ENCODE data around the gene CDHR3.

The CDHR3 gene

GRCh38 chr7:105996860-105997737, 34.0 kb downstream of the CDHR3 start (continued):
- TF ChIP-seq ZNF214 (tag by site-specific recombination; IDR thresholded peaks at IDR 0.05; ENCODE audit: borderline replicate concordance), result no peak
- no peak for TF ChIP-seq ZNF704 (tag by site-specific recombination; IDR thresholded peaks at IDR 0.05)
- no peak for TF ChIP-seq SCRT1 (tag by site-specific recombination; IDR thresholded peaks at IDR 0.05; ENCODE audit: borderline replicate concordance)
- TF ChIP-seq ZNF777 (tag by site-specific recombination; IDR thresholded peaks at IDR 0.05; ENCODE audit: borderline replicate concordance), result no peak
- TF ChIP-seq ZNF624 (tag by site-specific recombination; IDR thresholded peaks at IDR 0.05), result no peak

GRCh38 chr7:105999256-105999655, 36.2 kb downstream of the CDHR3 start:
- POLR2A ChIA-PET, result interaction anchor here (0.7 kb wide), 1 partner anchor 34 kb away, joined by 9 read pairs; no protein-coding TSS in a partner anchor
- Histone ChIP-seq H3K27ac (ENCODE audit: extremely low read depth, low read depth, low read length) (no peak overlapping the region), H3K4me3 (ENCODE audit: low read depth, low read length) (no peak overlapping the region), H3K36me3 (ENCODE audit: control insufficient read depth in 2 of 2, insufficient read depth in 1 of 2, low read length in 2 of 2) (no peaks in the 10 kb centered on the region), H3K9me3 (ENCODE audit: control insufficient read depth, insufficient read depth, low read depth, low read length) (no peaks in the 10 kb centered on the region), H3K4me1 (ENCODE audit: control insufficient read depth, insufficient read depth, low read length) (no peaks in the 10 kb centered on the region)
- TF ChIP-seq, protein P1, sequence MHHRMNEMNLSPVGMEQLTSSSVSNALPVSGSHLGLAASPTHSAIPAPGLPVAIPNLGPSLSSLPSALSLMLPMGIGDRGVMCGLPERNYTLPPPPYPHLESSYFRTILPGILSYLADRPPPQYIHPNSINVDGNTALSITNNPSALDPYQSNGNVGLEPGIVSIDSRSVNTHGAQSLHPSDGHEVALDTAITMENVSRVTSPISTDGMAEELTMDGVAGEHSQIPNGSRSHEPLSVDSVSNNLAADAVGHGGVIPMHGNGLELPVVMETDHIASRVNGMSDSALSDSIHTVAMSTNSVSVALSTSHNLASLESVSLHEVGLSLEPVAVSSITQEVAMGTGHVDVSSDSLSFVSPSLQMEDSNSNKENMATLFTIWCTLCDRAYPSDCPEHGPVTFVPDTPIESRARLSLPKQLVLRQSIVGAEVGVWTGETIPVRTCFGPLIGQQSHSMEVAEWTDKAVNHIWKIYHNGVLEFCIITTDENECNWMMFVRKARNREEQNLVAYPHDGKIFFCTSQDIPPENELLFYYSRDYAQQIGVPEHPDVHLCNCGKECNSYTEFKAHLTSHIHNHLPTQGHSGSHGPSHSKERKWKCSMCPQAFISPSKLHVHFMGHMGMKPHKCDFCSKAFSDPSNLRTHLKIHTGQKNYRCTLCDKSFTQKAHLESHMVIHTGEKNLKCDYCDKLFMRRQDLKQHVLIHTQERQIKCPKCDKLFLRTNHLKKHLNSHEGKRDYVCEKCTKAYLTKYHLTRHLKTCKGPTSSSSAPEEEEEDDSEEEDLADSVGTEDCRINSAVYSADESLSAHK (tag by site-specific recombination; IDR thresholded peaks at IDR 0.05), result no peak
- peak; percentile 75 for TF ChIP-seq ZIC2 (tag by site-specific recombination; IDR thresholded peaks at IDR 0.05)
- CTCF ChIA-PET, result interaction anchor here (1.0 to 1.1 kb wide), 3 partner anchors 156 to 468 kb away, joined by 3 to 4 read pairs (median 3); partner anchors contain the start of gene RINT1

DNA sequence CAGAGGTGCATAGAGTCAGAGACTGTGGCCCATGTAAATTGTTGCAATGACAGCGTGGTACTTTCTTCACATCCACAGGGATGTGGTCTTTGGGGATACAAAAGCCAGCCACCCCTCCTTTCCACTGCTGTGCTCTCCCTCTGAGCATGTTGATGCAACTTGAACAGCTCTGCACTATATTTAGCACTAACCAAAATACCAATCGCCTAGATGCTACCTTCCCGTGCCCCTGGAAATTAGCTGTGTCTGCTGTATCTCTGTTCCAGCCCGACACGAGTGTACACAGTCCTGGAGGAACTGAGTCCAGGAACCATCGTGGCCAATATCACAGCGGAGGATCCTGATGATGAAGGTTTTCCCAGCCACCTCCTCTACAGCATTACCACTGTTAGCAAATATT, 38.1 kb downstream of the CDHR3 start:
- Histone ChIP-seq H3K36me3 (ENCODE audit: control insufficient read depth in 2 of 2, insufficient read depth in 1 of 2, low read length in 2 of 2) (no peaks in the 10 kb centered on the region), H3K4me1 (ENCODE audit: control insufficient read depth, insufficient read depth, low read length) (no peaks in the 10 kb centered on the region), H3K4me3 (ENCODE audit: low read depth, low read length) (no peak overlapping the region), H3K27ac (ENCODE audit: extremely low read depth, low read depth, low read length) (no peak overlapping the region), H3K9me3 (ENCODE audit: control insufficient read depth, insufficient read depth, low read depth, low read length) (no peaks in the 10 kb centered on the region)
- TF ChIP-seq, protein P2, sequence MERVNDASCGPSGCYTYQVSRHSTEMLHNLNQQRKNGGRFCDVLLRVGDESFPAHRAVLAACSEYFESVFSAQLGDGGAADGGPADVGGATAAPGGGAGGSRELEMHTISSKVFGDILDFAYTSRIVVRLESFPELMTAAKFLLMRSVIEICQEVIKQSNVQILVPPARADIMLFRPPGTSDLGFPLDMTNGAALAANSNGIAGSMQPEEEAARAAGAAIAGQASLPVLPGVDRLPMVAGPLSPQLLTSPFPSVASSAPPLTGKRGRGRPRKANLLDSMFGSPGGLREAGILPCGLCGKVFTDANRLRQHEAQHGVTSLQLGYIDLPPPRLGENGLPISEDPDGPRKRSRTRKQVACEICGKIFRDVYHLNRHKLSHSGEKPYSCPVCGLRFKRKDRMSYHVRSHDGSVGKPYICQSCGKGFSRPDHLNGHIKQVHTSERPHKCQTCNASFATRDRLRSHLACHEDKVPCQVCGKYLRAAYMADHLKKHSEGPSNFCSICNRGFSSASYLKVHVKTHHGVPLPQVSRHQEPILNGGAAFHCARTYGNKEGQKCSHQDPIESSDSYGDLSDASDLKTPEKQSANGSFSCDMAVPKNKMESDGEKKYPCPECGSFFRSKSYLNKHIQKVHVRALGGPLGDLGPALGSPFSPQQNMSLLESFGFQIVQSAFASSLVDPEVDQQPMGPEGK (tag by site-specific recombination; IDR thresholded peaks at IDR 0.05), result no peak
- no peak for TF ChIP-seq ZNF311 (tag by site-specific recombination; IDR thresholded peaks at IDR 0.05; ENCODE audit: borderline replicate concordance)
- ChIA-PET CTCF (interaction anchor here (0.5 to 0.8 kb wide), 2 partner anchors 187 to 241 kb away, joined by 3 read pairs; no protein-coding TSS in a partner anchor), POLR2A (interaction anchor here (0.7 kb wide), 1 partner anchor 404 kb away, joined by 3 read pairs; no protein-coding TSS in a partner anchor)

GRCh38 chr7:106001886-106002285, 38.8 kb downstream of the CDHR3 start:
- ChIA-PET CTCF (no interaction called here), POLR2A (no interaction called here)
- Histone ChIP-seq H3K4me1 (ENCODE audit: control insufficient read depth, insufficient read depth, low read length) (no peaks in the 10 kb centered on the region), H3K36me3 (ENCODE audit: control insufficient read depth in 2 of 2, insufficient read depth in 1 of 2, low read length in 2 of 2) (no peaks in the 10 kb centered on the region), H3K9me3 (ENCODE audit: control insufficient read depth, insufficient read depth, low read depth, low read length) (no peaks in the 10 kb centered on the region), H3K27ac (ENCODE audit: extremely low read depth, low read depth, low read length) (no peak overlapping the region), H3K4me3 (ENCODE audit: low read depth, low read length) (no peak overlapping the region)
- TF ChIP-seq, protein P3, sequence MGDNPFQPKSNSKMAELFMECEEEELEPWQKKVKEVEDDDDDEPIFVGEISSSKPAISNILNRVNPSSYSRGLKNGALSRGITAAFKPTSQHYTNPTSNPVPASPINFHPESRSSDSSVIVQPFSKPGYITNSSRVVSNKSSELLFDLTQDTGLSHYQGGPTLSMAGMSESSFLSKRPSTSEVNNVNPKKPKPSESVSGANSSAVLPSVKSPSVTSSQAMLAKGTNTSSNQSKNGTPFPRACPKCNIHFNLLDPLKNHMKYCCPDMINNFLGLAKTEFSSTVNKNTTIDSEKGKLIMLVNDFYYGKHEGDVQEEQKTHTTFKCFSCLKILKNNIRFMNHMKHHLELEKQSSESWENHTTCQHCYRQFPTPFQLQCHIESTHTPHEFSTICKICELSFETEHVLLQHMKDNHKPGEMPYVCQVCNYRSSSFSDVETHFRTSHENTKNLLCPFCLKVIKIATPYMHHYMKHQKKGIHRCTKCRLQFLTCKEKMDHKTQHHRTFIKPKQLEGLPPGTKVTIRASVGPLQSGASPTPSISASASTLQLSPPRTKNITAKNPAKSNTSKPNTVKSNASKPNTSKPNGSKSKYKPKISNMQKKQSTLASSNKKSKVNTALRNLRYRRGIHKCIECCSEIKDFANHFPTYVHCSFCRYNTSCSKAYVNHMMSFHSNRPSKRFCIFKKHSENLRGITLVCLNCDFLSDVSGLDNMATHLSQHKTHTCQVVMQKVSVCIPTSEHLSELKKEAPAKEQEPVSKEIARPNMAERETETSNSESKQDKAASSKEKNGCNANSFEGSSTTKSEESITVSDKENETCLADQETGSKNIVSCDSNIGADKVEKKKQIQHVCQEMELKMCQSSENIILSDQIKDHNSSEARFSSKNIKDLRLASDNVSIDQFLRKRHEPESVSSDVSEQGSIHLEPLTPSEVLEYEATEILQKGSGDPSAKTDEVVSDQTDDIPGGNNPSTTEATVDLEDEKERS (tag by site-specific recombination; IDR thresholded peaks at IDR 0.05), result no peak
- TF ChIP-seq ZNF488 (tag by site-specific recombination; IDR thresholded peaks at IDR 0.05) (no peak), ZBTB17 (tag by site-specific recombination; IDR thresholded peaks at IDR 0.05) (no peak), ZFP37 (tag by site-specific recombination; IDR thresholded peaks at IDR 0.05) (no peak), PRDM6 (tag by site-specific recombination; IDR thresholded peaks at IDR 0.05) (no peak), ZNF221 (tag by site-specific recombination; IDR thresholded peaks at IDR 0.05; ENCODE audit: borderline replicate concordance) (no peak), SCRT2 (tag by site-specific recombination; IDR thresholded peaks at IDR 0.05) (no peak)

All from HEK293 (cell line).